ENCODE data around the gene CHD1L.

The CHD1L gene

GRCh38 chr1:147208619-147209018, 33.9 kb upstream of the CHD1L start:
- TF ChIP-seq CTCF (IDR thresholded peaks at IDR 0.05; ENCODE audit: control insufficient read depth, insufficient read depth, low read depth, low read length, missing control alignments): no peak
- H3K4me3 ChIP-seq (ENCODE audit: control insufficient read depth, low read depth, low read length): no peak overlapping the region

GRCh38 chr1:147209825-147210821, 32.4 kb upstream of the CHD1L start:
- no peak for DNase-seq (ENCODE audit: low read depth)
- no peak overlapping the region for H3K4me3 ChIP-seq (ENCODE audit: control insufficient read depth, low read depth, low read length)
- no peak for TF ChIP-seq CTCF (IDR thresholded peaks at IDR 0.05; ENCODE audit: control insufficient read depth, insufficient read depth, low read depth, low read length, missing control alignments)

More at GRCh38 chr1:147208619-147209018, 33.9 kb upstream of the CHD1L start:
- no peak for DNase-seq (ENCODE audit: low read depth)

GRCh38 chr1:147210987-147211386, 31.5 kb upstream of the CHD1L start:
- DNase-seq (ENCODE audit: low read depth): no peak
- H3K4me3 ChIP-seq (ENCODE audit: control insufficient read depth, low read depth, low read length): no peak overlapping the region
- TF ChIP-seq CTCF (IDR thresholded peaks at IDR 0.05; ENCODE audit: control insufficient read depth, insufficient read depth, low read depth, low read length, missing control alignments): no peak

- no peak for TF ChIP-seq CTCF (IDR thresholded peaks at IDR 0.05; ENCODE audit: control insufficient read depth, insufficient read depth, low read depth, low read length, missing control alignments)
- no peak for DNase-seq (ENCODE audit: low read depth)
These were observed 30.9 kb upstream of the CHD1L start for GRCh38 chr1:147211577-147211976.

GRCh38 chr1:147213271-147213670, 29.2 kb upstream of the CHD1L start:
- DNase-seq (ENCODE audit: low read depth): no peak
- no peak for TF ChIP-seq CTCF (IDR thresholded peaks at IDR 0.05; ENCODE audit: control insufficient read depth, insufficient read depth, low read depth, low read length, missing control alignments)
- H3K4me3 ChIP-seq (ENCODE audit: control insufficient read depth, low read depth, low read length): no peak overlapping the region

More at GRCh38 chr1:147211577-147211976, 30.9 kb upstream of the CHD1L start:
- no peak overlapping the region for H3K4me3 ChIP-seq (ENCODE audit: control insufficient read depth, low read depth, low read length)

GRCh38 chr1:147214325-147214724, 28.2 kb upstream of the CHD1L start:
- TF ChIP-seq CTCF (IDR thresholded peaks at IDR 0.05; ENCODE audit: control insufficient read depth, insufficient read depth, low read depth, low read length, missing control alignments): no peak

More at GRCh38 chr1:147214325-147214724, 28.2 kb upstream of the CHD1L start:
- no peak overlapping the region for H3K4me3 ChIP-seq (ENCODE audit: control insufficient read depth, low read depth, low read length)
- DNase-seq (ENCODE audit: low read depth): no peak
